ENCODE results near the gene GNG10.
"Not testable (repeated sequence)": the region's sequence is repeated elsewhere in the genome, so short reads cannot be mapped to it uniquely, and the experiment has no call there.

Gene GNG10

DNA sequence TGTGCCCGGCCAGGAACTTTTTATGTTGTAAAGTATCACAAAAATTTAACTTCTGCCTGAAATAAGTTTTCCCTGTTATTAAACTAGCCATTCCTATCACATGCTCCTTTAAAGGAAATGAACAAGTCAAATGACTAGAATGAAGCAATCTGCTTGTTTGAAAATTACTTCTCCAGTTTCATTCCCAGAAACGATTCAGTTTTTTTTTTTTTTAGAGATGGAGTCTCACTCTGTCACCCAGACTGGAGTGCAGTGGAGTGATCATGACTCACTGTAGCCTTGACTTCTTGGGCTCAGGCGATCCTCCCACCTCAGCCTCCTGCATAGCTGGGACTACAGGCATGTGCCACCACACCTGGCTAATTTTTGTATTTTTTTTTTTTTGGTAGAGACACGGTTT, 13.3 kb upstream of the GNG10 start:
- FAIRE-seq (no peak), DNase-seq (ENCODE audit: insufficient read length, low spot score) (no peak)

DNA sequence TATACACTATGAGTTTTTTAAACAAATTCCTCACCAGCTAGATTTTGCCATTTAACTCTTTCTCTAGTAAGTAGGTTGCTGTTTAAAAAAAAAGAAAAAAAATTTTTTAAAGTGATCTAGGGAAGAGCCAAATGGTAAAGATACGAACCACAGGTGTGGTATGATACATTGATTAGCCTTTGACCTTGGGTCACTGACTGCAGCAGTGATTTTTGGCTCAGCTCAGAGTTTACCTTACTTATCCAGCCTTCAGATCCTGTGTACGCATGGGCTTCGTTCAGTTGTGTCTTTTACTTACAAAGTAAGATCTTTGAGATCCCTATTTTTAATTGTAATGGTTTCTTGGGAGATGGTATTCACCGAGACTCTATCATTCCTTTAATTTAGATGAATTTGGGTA, 12.4 kb upstream of the GNG10 start:
- DNase-seq (ENCODE audit: insufficient read length, low spot score) (no peak), FAIRE-seq (no peak)

DNA sequence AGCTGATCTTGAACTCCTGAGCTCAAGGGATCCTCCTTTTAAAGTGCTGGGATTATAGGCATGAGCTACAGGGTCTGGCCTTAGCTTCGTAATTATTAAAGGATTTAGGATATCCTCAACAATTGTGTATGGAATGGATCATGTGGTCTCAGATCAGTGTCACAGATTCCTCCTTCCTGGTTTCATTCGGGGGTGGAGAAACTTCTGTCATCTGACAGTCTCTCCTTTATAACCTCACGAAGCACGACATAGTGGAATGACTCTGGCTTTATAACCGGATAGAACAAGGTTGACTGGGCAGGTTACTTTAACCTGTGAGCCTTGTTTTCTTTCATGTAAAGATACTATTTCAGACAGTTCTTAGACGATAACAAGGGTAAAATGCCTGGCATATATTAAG, 4.4 kb upstream of the GNG10 start:
- no peak for FAIRE-seq

DNA sequence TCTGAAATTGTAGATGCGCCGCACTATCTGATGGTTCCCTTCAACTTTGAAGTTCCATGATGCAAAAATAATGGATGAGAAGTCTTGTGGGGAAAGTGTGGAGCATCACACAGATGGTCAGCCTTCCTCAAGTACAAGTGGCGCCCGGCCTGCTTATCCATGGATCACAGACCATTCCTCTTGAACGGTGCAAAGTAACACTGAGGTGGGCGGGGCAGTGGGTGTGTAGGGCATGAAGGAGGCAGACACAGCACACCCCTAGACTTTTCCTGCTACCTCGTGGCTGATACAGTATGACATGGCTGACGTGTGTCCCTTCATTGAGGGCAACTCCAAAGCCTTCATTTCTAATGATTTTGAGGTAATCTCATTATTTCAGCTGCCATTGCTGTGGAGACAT, 2.5 kb upstream of the GNG10 start:
- no peak for FAIRE-seq
- DNase-seq (ENCODE audit: insufficient read length, low spot score), result no peak

More for the DNA sequence above, 4.4 kb upstream of the GNG10 start:
- no peak for DNase-seq (ENCODE audit: insufficient read length, low spot score)

DNA sequence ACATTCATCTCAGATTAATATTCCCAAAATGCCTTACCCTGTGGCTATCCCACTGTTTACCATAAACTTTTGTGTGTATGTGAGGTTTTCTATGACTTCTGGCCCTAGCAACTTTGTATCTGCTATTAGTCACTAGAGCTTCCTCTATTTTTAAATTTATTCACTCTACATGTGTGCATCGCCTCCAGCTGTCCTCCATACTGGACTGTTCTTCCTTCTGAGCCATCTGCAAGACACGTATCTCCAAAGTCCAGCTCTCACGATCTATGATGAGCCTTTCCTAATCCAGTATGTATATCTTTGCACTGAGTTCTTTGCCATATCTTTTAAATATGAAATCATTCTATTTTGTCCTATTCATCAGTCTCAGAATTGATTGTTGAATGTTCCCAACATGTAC, 1.7 kb upstream of the GNG10 start:
- no peak for DNase-seq (ENCODE audit: insufficient read length, low spot score)
- no peak for FAIRE-seq

DNA sequence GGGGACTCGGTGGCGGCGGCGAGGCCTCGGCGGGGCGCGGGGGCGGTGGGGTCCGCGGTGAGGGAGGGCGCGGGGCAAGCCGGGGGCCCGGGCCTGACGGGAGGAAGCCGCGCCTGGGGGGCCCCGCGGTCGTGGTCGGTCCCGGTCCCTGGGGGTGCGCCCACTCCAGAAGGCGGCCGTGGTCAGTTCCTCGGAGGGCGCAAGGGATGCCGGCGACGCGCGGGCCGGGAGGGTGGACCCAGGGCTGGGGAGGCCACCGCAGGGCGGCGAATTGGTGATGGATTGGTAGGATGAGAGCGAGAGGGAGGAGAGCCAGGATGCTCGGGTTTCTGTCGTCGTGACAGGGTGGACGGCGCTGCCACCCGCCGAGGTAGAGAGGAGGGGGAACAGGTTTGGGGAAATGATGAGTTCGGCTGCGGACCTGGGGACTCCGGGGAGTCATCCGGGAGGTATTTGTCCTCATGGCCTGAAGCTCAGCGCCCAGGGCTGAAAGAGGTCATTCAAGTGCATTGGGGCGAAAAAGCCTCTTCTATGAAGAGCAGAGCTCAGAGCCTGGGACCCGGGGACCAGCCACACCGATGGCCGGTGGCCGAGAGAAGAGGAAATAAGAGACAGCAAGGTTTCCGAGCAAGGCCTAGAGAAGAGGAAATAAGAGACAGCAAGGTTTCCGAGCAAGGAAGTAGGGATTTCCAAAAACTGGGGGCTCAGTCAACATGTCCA, 557 bp downstream of the GNG10 start:
- FAIRE-seq, result no peak
- peak; percentile 38 for DNase-seq (ENCODE audit: insufficient read length, low spot score)

DNA sequence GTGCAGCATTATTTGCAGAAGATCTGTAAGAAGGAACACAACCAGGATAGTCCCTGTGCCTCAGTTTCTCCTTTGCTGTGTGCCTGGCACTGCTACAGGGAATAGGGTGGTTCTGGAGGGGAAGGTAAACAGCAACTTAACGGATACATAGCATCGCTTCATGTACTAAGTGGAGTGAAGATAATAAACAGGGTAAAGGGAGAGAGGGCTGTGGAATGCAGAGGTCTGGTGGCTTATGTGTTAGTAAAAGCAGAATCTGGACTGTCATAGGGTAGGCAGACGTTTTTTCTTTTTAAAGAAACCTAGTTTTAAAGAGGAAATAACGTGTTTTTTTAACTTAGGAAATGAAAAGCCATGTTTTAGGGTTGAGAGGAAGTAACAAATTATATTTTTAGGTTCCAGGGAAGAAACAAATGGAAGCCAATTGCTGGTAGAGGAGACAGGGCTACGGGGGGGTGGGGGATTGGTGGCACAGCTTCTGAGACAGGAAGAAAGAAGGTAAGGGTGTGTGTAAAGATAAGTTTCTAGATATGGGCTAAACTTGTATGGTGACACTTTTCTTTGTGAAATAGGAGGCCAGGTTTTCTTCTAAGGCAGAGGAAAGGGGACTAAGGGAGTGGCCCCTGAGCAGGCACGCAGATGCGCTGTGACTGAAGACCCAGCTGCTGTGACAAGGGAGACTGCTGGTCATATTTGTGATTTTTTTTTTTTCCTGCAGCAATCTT, 1.3 kb downstream of the GNG10 start:
- DNase-seq (ENCODE audit: insufficient read length, low spot score) (no peak), FAIRE-seq (no peak)

DNA sequence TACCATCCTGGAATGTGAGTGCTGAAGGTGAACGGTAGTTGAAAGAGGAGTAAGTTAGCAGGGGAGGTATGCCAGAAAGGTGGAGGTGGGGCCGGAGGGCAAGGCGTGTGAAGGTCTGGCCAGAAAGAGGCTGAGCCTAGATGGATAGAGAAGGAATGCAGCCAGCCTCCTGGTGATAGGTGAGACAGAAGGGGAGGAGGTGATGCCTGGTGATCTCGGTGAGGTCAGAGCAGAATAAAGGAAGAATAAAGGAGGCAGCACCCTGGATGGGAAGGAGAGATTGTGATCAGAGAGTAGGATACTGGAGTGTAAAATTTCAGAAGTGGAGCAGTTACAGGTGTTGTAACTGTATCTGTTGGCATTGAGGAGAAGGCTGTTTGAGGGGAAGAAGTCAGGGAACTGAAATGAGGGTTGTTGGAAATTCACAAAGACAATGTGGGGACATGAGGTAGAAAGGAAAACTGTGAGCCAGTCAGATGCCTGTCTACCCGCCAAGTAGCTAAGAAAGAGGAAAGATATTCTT, 2.0 kb downstream of the GNG10 start:
- no peak for DNase-seq (ENCODE audit: insufficient read length, low spot score)
- FAIRE-seq, result no peak

DNA sequence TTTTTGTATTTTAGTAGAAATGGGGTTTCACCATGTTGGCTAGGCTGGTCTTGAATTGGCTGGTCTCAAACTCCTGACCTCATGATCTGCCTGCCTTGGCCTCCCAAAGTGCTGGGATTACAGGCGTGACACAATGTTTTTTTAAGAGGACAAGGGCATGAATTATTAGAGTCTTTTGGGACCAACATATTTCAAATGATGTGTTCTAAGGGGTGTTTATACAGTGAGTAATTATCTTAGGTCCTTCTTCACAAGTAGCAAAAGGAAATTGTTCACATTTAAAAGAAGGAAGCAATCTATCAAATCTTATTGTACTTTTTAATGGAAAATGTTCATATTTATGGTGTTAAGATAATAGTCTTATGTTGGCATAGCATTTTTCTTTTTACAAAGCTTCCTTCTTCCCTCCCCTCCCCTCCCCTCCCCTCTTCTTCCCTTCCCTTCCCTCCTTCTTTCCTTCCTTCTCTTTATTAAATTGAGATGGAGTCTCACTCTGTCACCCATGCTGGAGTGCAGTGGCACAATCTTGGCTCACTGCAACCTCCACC, 6.7 kb downstream of the GNG10 start:
- DNase-seq (ENCODE audit: insufficient read length, low spot score) (no peak), FAIRE-seq (no peak)

DNA sequence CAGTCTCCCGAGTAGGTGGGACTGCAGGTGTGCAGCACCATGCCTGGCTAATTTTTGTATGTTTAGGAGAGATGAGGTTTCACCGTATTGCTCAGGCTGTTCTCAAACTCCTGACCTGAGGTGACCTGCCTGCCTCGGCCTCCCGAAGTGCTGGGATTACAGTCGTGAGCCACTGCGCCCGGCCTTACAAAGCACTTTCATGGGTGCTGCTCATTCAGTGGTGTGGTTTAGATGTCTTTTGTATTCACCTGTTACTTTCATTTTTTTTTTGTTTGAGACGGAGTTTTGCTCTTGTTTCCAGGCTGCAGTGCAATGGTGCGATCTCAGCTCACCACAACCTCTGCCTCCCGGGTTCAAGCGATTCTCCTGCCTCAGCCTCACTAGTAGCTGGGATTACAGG, 7.2 kb downstream of the GNG10 start:
- not testable (repeated sequence) for DNase-seq (ENCODE audit: insufficient read length, low spot score); FAIRE-seq

DNA sequence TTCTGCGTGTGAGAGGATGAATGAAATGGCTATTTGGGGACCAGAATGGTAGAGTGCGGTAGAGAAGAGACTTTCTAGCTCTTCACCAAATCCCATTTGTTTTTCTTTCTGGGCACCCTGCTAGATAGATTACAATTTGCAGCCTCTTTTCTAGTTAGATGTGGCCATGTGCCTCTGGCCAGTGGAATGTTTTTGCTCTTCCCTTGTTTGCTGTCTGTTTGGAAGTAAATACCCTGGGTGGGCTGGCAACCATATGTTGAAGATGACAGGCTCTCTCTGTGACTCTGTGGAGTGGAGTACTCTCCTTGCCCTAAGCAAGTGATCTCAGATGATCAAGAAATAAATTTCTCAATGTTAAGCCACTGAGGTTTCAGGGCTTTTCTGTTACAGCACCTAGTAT, 12.9 kb downstream of the GNG10 start:
- DNase-seq (ENCODE audit: insufficient read length, low spot score) (no peak), FAIRE-seq (no peak)

DNA sequence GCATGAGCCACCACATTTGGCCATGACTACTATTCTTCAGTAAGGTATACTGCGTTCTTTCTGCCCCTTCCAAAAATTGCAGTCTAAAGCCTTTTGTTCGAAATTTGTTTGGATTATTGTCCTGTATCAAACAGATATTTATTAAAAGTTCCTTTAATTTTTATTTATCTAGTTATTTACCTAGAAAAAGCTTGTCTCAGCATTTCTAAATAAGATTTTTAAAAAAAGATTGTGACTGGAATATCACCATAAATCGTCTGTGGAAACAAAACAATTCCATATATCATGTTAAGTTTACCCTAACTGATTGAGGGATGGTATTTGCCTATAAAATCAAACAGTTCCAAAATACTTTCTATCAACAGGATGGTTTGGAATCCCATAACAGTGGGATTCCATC, 14.7 kb downstream of the GNG10 start:
- DNase-seq (ENCODE audit: insufficient read length, low spot score) (no peak), FAIRE-seq (no peak)

DNA sequence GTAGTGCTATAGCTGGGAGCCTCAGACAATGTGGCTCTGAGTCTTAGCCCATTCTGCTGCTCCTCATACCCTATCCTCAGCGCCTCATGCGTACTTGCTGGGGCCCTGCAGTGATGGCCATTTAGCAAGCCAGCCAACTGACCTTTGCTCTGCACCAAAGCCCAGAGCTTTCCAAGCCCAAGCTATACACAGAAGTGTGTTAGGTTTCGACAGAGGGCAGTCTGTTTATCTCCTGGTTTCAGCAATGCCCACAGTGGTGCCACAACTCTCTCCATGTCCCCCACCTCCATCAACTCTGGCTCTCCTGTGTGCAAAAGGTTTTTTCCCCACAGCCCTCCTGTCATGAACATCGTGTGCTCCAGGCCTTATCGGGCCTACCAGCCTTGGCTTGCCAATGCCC, 16.9 kb downstream of the GNG10 start:
- DNase-seq (ENCODE audit: insufficient read length, low spot score) (no peak), FAIRE-seq (no peak)

DNA sequence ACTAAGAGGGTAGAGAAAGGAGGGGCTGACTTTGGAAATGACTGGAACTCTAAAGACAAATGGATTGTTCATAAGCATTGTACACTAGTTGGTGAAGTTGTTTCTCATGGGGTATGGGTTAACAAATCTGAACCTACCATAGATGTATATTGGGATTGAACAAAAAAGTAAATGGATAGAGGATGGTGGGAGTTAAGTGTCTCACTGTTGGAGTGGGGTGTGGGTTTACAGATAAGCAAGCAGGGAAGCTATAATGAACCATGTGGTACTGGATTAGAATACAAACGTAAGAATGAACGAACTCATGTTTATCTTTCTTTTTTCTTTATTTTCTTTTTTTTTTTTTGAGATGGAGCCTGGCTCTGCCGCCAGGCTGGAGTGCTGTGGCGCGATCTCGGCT, 17.8 kb downstream of the GNG10 start:
- FAIRE-seq, result no peak

DNA sequence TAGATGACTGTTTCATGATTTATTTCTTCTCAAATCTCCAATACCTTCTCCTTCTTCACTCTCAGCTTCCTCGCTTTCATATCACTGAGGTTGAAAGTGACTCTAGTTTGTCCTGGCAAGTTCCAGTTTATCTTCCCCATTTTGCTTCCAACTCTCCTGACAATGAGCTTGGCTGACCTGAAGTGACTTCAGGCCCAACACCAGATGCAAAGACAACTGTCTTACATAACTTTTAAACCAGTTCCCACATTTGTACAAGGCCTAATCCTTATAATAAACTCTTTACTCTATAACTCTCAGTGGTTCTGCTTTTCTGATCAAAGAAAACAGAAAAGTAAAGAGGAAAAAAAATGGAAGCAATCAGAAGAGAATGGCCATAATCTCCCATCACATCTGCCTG, 22.0 kb downstream of the GNG10 start:
- no peak for DNase-seq (ENCODE audit: insufficient read length, low spot score)
- no peak for FAIRE-seq

More for the DNA sequence above, 17.8 kb downstream of the GNG10 start:
- no peak for DNase-seq (ENCODE audit: insufficient read length, low spot score)

DNA sequence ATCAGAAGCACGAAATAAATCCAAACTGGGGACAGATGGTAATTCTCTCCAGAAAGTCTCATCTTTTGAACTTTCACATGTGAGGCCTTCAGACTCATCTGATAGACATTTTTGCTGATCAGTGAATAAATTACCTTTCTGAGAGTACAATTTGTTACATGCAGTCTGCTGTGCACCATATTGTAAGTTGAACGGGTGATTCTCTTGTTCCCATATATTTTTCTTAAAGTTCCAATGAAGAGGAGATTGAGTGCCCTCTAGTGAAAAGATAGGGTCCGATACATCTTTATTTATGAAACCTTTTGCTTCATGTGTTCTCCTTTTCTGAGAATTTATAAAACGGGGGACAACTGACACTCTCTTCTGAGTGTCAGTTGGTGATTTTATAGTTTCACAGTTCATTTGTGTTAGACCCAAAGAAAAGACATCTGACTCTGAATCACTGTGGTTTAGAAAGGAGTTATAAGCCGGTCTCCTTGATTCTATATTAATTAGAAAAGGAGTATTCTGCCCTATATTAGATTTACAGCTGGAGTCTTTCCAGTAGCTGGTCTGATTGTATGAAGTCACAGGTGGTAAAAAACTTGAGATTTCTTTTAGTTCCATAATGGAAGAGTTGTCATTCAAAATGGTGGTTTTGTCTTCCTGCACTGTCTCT, 30.4 kb downstream of the GNG10 start:
- FAIRE-seq (no peak), DNase-seq (ENCODE audit: insufficient read length, low spot score) (peak; percentile 25)

DNA sequence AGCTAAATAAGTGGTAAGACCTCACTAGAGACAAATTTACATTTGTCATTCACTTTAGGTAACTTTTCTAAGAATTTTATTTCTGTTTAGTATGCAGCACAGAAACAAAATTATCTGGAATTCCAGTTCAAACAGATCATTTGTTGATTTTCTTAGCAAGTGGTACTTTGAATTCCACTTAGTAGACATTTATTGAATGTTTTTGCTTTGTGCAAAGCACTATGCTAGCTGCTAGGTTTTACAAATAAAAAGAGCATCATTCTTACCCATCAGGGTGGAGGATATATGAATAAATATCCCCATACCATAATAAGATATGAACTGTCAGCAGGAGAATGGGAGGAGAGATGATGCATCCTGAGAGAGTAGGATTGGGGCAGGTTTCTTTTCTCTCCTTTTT, 35.4 kb downstream of the GNG10 start:
- DNase-seq (ENCODE audit: insufficient read length, low spot score) (no peak), FAIRE-seq (no peak)

DNA sequence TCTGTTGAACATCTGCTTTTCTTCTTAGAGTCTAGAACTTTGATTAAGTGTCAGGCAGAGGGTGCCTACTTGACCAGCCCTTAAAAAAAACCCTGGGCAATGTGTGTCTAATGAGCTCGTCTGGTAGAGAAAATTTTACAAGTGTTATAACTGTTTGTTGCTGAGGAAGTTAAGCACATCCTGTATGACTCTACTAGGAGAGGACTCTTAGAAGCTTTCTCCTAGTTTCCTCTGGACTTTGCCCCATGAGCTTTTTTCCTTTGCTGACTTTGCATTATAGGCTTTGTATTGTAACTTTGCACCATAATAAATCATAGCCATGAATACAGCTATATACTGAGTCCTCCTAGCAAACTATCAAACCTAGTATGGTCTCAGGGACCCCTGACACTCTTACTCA, 39.4 kb downstream of the GNG10 start:
- no peak for FAIRE-seq
- no peak for DNase-seq (ENCODE audit: insufficient read length, low spot score)

DNA sequence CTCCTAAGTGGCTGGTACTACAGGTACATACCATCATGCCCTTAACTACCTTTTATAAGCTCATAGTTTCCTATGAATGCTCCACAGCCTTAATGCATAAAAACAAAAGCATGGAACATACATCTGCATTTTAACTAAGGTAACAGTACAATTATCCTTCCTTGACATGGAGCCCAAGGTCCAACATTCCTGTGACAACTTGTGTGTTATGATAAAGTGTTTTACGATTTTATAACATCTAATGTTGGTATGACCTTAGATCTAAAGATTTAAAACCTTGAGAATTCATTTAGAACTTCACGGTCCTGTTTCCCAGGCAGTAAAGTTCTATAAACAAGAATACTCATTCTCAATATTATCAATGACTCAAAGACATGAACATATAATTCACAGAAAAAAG, 43.1 kb downstream of the GNG10 start:
- DNase-seq (ENCODE audit: insufficient read length, low spot score) (no peak), FAIRE-seq (no peak)

DNA sequence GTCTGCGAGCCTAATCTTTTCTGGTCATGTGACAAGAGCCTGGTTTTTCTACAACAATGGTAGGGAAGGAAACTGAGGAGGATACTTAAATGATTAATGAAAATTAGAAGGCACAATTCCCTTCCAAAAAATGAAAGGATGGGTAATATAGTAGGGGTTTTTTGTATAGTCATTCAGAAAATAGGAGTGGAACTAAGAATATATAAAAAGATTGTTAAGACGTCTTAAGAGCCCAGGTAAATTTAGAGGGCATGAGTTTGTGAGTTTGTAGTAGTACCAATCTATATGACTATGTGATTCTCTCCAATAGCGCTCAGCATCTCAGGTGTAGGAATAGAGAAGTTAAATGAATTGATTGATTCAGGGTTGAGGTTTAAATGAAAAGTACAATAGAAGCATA, 50.1 kb downstream of the GNG10 start:
- FAIRE-seq (no peak), DNase-seq (ENCODE audit: insufficient read length, low spot score) (no peak)

DNA sequence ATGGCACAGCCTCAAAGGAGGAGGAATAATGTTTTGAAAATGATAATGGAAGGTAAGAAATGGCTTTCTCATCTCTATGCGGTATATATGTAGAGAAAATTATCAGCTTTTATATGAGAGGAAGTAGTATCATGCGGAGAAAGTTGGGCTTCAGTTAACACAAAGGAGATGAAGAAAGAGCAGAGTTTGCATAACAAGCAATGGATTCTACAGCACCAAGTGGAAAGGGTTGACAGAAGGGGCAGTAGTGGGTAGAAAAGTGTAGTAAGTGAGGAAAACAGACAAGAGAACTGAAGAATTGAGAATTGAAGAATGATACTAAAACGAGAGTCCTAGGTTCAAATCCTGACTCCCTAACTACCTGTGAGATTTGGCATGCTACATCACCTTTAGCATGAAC, 51.0 kb downstream of the GNG10 start:
- no peak for DNase-seq (ENCODE audit: insufficient read length, low spot score)

More for the DNA sequence above, 51.0 kb downstream of the GNG10 start:
- FAIRE-seq, result no peak
